Activated B cell treated with CpG ODN at 0.5 μM for 24 hours (primary cell): ENCODE measurements around the gene PDE3A. TPM values are rescaled to one million over a fixed set of nuclear protein-coding genes. Genes with fewer than 3 reads are reported as not detected.

ENCODE experiments used
- ATAC-seq: fragments of 200-7000 bp; cut with Tn5 transposase; one replicate; pipeline ENCODE4 v1.10.0; 2021; ENCODE audit warnings: low read depth, mild to moderate bottlenecking, moderate library complexity
- CTCF ChIA-PET: fragments of 350-600 bp; sonication (Branson Sonifier 250); formaldehyde crosslinking; loops from one replicate; lab custom pipeline; 2021; ENCODE audit warnings: antibody characterized with exemption; lab: Charles Lee
- POLR2A ChIA-PET: fragments of 350-600 bp; sonication (Branson Sonifier 250); formaldehyde crosslinking; loops from one replicate; lab custom pipeline; 2021; ENCODE audit warnings: antibody characterized with exemption; lab: Charles Lee
- DNase-seq: peaks from one replicate; pipeline ENCODE4 v3.0.0; 2022
- H3K27ac Mint-ChIP-seq: one replicate; pipeline ENCODE4 v1.8.0; 2020; ENCODE audit warnings: mixed read lengths
- H3K27me3 Mint-ChIP-seq: one replicate; pipeline ENCODE4 v1.8.0; 2021; ENCODE audit warnings: mixed read lengths
- H3K36me3 Mint-ChIP-seq: one replicate; pipeline ENCODE4 v1.8.0; 2021; ENCODE audit warnings: low read depth, mixed read lengths
- H3K4me1 Mint-ChIP-seq: one replicate; pipeline ENCODE4 v1.8.0; 2021; ENCODE audit warnings: mixed read lengths
- H3K4me3 Mint-ChIP-seq: one replicate; pipeline ENCODE4 v1.8.0; 2020; ENCODE audit warnings: mild to moderate bottlenecking, mixed read lengths
- H3K9me3 Mint-ChIP-seq: one replicate; pipeline ENCODE4 v1.8.0; 2020; ENCODE audit warnings: mixed read lengths
- intact Hi-C: fragments of 100-400 bp; cut with micrococcal nuclease; formaldehyde crosslinking; loops from one replicate; pipeline ENCODE4 v1.15.1; 2024
- total RNA-seq: library from RNA; stranded (reverse); gene quantifications from 2 replicates; pipeline ENCODE4 v1.2.3, GENCODE V29; 2022
- TF ChIP-seq, protein P1 (sequence below): fragments of 200-600 bp; IDR thresholded peaks from one replicate; pipeline ENCODE4 v1.8.0; 2022; ENCODE audit warnings: antibody characterized with exemption, mild to moderate bottlenecking

PDE3A gene
- total RNA-seq, 1 donor from 2014 or later, result not detected

- intact Hi-C loops, result no loop called here
- no peak overlapping the region for H3K27ac Mint-ChIP-seq
- no peaks in the 10 kb centered on the region for H3K27me3 Mint-ChIP-seq
- H3K4me1 Mint-ChIP-seq, result no peaks in the 10 kb centered on the region
- ATAC-seq (no peak), DNase-seq (no peak)
- TF ChIP-seq, protein P1, sequence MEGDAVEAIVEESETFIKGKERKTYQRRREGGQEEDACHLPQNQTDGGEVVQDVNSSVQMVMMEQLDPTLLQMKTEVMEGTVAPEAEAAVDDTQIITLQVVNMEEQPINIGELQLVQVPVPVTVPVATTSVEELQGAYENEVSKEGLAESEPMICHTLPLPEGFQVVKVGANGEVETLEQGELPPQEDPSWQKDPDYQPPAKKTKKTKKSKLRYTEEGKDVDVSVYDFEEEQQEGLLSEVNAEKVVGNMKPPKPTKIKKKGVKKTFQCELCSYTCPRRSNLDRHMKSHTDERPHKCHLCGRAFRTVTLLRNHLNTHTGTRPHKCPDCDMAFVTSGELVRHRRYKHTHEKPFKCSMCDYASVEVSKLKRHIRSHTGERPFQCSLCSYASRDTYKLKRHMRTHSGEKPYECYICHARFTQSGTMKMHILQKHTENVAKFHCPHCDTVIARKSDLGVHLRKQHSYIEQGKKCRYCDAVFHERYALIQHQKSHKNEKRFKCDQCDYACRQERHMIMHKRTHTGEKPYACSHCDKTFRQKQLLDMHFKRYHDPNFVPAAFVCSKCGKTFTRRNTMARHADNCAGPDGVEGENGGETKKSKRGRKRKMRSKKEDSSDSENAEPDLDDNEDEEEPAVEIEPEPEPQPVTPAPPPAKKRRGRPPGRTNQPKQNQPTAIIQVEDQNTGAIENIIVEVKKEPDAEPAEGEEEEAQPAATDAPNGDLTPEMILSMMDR, result no peak
- POLR2A ChIA-PET, result no interaction called here
- peaks cover 4% of the 10 kb centered on the region for H3K9me3 Mint-ChIP-seq
- CTCF ChIA-PET, result no interaction called here
- H3K36me3 Mint-ChIP-seq, result no peaks in the 10 kb centered on the region
- H3K4me3 Mint-ChIP-seq, result no peak overlapping the region
These were observed 12.3 kb upstream of the PDE3A start for GRCh38 chr12:20356048-20356447.

DNA sequence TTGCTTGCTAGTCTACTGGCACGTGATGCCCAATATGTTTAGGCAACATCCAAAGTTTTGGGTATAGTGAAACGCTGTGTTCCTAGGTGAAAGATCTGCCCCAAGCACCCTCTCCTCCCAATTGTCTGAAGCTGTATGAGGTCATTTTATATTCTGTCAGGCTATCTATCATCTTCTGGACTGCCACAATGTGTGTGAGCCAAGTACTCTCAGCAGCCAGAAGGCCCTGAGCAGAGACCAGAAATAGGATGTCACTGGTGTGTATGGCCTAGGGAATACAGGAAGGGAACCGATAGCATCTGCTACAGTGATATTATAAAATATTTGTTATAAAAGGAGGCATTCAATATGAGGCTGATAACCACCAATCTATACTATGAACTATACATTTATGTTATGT is 7.9 kb upstream of the PDE3A start:
- POLR2A ChIA-PET, result no interaction called here
- intact Hi-C loops, result no loop called here

GRCh38 chr12:20361416-20361815 is 6.9 kb upstream of the PDE3A start:
- Mint-ChIP-seq H3K4me3 (no peak overlapping the region), H3K27me3 (no peaks in the 10 kb centered on the region), H3K9me3 (peaks cover 4% of the 10 kb centered on the region), H3K36me3 (no peaks in the 10 kb centered on the region), H3K27ac (no peak overlapping the region), H3K4me1 (no peaks in the 10 kb centered on the region)
- ATAC-seq, result no peak
- TF ChIP-seq, protein P1, result no peak
- CTCF ChIA-PET, result no interaction called here
- no peak for DNase-seq
- POLR2A ChIA-PET, result no interaction called here
- intact Hi-C loops, result no loop called here

More for the DNA sequence above, 7.9 kb upstream of the PDE3A start:
- ATAC-seq, result no peak
- Mint-ChIP-seq H3K4me3 (no peak overlapping the region), H3K9me3 (peaks cover 4% of the 10 kb centered on the region), H3K36me3 (no peaks in the 10 kb centered on the region), H3K4me1 (no peaks in the 10 kb centered on the region), H3K27me3 (no peaks in the 10 kb centered on the region), H3K27ac (no peak overlapping the region)
- DNase-seq, result no peak
- CTCF ChIA-PET, result no interaction called here
- TF ChIP-seq, protein P1, result no peak

- H3K27me3 Mint-ChIP-seq, result peaks cover 17% of the 10 kb centered on the region
- H3K27ac Mint-ChIP-seq, result no peak overlapping the region
- TF ChIP-seq, protein P1, result no peak
- H3K9me3 Mint-ChIP-seq, result peaks cover 4% of the 10 kb centered on the region
- H3K4me1 Mint-ChIP-seq, result peaks cover 3% of the 10 kb centered on the region
- ChIA-PET CTCF (no interaction called here), POLR2A (no interaction called here)
- no peak for DNase-seq
- no peak overlapping the region for H3K4me3 Mint-ChIP-seq
- ATAC-seq, result no peak
- intact Hi-C loops, result no loop called here
- H3K36me3 Mint-ChIP-seq, result no peaks in the 10 kb centered on the region
These were observed 3.8 kb upstream of the PDE3A start for GRCh38 chr12:20364501-20364900.

DNA sequence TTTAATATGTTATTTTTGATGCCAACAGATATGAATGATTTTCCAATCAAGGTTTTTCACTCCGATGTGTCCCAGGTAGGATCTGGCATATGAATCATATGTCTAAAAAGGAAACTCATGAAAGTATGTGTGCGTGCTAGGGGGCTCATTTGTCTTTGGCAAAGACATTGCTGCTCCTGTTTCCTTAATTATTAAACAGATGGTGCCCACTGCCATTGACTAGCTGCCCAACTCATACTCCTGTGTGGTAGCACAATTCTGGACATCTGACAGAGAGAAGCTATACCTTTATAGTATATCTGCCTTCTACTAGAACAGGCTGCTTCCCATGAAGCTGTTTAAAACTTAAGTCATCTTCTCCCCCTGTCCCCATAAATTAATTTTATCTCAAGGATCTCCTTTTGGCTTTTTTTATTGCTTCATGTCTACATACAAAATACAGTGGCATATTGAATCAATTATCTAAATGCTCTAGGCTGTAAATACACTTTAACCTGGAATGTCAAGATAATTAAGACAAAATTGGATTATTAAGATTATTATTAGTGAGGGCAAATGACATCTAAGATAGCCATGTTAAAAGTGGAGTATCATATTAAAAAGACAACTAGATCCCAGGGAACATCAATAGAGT is 1.4 kb upstream of the PDE3A start:
- H3K36me3 Mint-ChIP-seq, result no peaks in the 10 kb centered on the region
- H3K4me1 Mint-ChIP-seq, result peaks cover 3% of the 10 kb centered on the region
- TF ChIP-seq, protein P1, result no peak
- no peaks in the 10 kb centered on the region for H3K9me3 Mint-ChIP-seq
- ChIA-PET POLR2A (no interaction called here), CTCF (no interaction called here)
- ATAC-seq, result no peak
- DNase-seq, result no peak
- no peak overlapping the region for H3K4me3 Mint-ChIP-seq
- intact Hi-C loops, result no loop called here
- no peak overlapping the region for H3K27ac Mint-ChIP-seq
- peaks cover 29% of the 10 kb centered on the region for H3K27me3 Mint-ChIP-seq
